ENCODE results near the gene HYAL4. TPM values are rescaled to one million over a fixed set of nuclear protein-coding genes. Genes with fewer than 3 reads are reported as not detected.
A peak's percentile ranks its signal among the peaks of the same experiment; 100 is the strongest.
"Not testable (repeated sequence)": the region's sequence is repeated elsewhere in the genome, so short reads cannot be mapped to it uniquely, and the experiment has no call there.

The HYAL4 gene
- polyA plus RNA-seq, 3 donors = 0.10 to 0.19 (median 0.15) TPM

- no peak for DNase-seq
Observed at GRCh38 chr7:123846217-123846891, 1.4 kb downstream of the HYAL4 start.

GRCh38 chr7:123847868-123848267, 2.9 kb downstream of the HYAL4 start:
- no peak for DNase-seq

GRCh38 chr7:123849855-123850254, 4.9 kb downstream of the HYAL4 start:
- no peak for DNase-seq

GRCh38 chr7:123851404-123851803, 6.4 kb downstream of the HYAL4 start:
- not testable (repeated sequence) for DNase-seq

- DNase-seq = not testable (repeated sequence)
Observed at GRCh38 chr7:123854291-123854690, 9.3 kb downstream of the HYAL4 start.

- DNase-seq = not testable (repeated sequence)
Observed at GRCh38 chr7:123856428-123856827, 11.5 kb downstream of the HYAL4 start.

- DNase-seq = no peak
Observed at GRCh38 chr7:123860848-123861247, 15.9 kb downstream of the HYAL4 start.

- DNase-seq = no peak
Observed at GRCh38 chr7:123862775-123863174, 17.8 kb downstream of the HYAL4 start.

GRCh38 chr7:123863461-123863860, 18.5 kb downstream of the HYAL4 start:
- DNase-seq = no peak

GRCh38 chr7:123864012-123864411, 19.0 kb downstream of the HYAL4 start:
- no peak for DNase-seq

- DNase-seq = no peak
Observed at GRCh38 chr7:123864436-123864835, 19.5 kb downstream of the HYAL4 start.

- no peak for DNase-seq
Observed at GRCh38 chr7:123864966-123865365, 20.0 kb downstream of the HYAL4 start.

GRCh38 chr7:123865517-123866117, 20.6 kb downstream of the HYAL4 start:
- peak; percentile 60 for DNase-seq

- no peak for DNase-seq
Observed at GRCh38 chr7:123867225-123867624, 22.3 kb downstream of the HYAL4 start.

- peak; percentile 23 for DNase-seq
Observed at GRCh38 chr7:123871998-123872867, 27.3 kb downstream of the HYAL4 start.

GRCh38 chr7:123872908-123873307, 27.9 kb downstream of the HYAL4 start:
- DNase-seq = no peak

- no peak for DNase-seq
Observed at GRCh38 chr7:123876557-123877256, 31.7 kb downstream of the HYAL4 start.

- DNase-seq = no peak
Observed at GRCh38 chr7:123879628-123880027, 34.7 kb downstream of the HYAL4 start.

- DNase-seq = no peak
Observed at GRCh38 chr7:123881300-123881699, 36.3 kb downstream of the HYAL4 start.

GRCh38 chr7:123883154-123883553, 38.2 kb downstream of the HYAL4 start:
- DNase-seq = no peak

GRCh38 chr7:123888192-123888591, 43.2 kb downstream of the HYAL4 start:
- no peak for DNase-seq

- not testable (repeated sequence) for DNase-seq
Observed at GRCh38 chr7:123894753-123895152, 49.8 kb downstream of the HYAL4 start.

Data from renal pelvis (tissue), 4 donors.